Suprapubic skin (tissue), 3 donors: Measurements from ENCODE around the gene SMIM10.

ENCODE experiments used
- CTCF ChIP-seq, 2 donors: fragments of 200-600 bp in 1 of 2; fragments of 450-650 bp in 1 of 2; sonication (generic) in 1 of 2; IDR thresholded peaks; one replicate each; pipeline ENCODE4 v1.5.1; 2016 to 2019; ENCODE audit warnings: antibody characterized with exemption in 2 of 2, mild to moderate bottlenecking in 1 of 2, moderate library complexity in 1 of 2
- EP300 ChIP-seq: sonication (generic); formaldehyde crosslinking; IDR thresholded peaks from one replicate; pipeline ENCODE4 v1.6.1; 2017; ENCODE audit warnings: antibody characterized with exemption
- POLR2A ChIP-seq, 2 donors: fragments of 450-650 bp; IDR thresholded peaks; one replicate each; pipeline ENCODE4 v1.6.1; 2017; ENCODE audit warnings: antibody characterized with exemption in 2 of 2, mild to moderate bottlenecking in 2 of 2, moderate library complexity in 2 of 2

GRCh38 chrX:134990475-134990800 lies 353 bp upstream of the SMIM10 start:
- TF ChIP-seq CTCF (IDR thresholded peaks at IDR 0.05) (no peak), POLR2A (IDR thresholded peaks at IDR 0.05) (no peak), EP300 (no peak)
